Epidermal melanocyte (primary cell): ENCODE results near the gene ASPHD2.
"Not testable (repeated sequence)": the region's sequence is repeated elsewhere in the genome, so short reads cannot be mapped to it uniquely, and the experiment has no call there.

Experiments
- DNase-seq: peaks from one replicate; pipeline ENCODE4 v3.0.0; 2011; ENCODE audit warnings: low spot score; ENCODE audit not compliant: insufficient read length

ASPHD2 gene

DNA sequence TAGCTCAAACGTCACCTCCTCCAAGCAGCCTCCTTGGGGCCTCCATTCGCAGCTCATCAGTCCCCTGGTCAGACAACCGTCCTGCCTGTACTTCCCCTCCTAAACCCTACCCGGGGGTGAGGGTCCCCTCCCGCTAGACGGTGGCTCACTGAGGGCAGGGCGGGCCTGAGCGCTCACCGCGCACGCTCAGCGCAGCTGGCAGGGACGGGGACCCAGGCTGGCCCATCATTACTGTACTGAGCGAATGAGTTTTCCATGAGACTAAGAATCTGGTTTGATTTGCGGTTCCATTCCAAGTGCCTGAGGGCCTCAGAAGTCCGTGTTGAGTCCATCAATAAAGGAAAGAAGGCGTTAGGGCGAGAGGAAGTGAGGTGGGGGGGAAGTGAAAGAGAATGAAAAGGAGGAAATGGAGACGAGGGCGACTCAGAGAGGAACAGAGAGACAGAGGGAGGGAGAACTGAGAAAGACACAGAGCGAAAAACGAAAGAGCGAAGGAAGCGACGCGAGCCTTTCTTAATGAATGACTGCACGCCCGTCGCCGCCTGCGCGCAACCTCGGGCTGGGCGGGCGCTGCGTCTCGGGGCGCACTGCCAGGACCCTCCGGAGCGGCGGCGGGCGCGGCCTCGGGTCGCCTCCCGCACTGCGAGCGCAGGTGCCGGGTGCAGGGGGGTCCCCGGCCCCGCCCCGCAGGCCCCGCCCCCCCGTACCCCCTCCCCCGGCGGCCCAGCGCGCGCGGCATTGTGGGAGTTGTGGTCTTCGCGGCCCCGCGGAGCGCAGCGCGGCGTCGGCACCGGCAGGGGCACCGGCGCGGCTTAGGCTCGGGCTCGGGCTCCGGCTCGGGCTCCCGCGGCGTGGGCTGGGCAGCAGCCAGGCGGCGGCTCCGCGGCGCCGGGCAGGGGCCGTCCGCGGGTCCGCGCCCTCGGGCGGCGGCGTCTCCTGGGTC is at the start of gene ASPHD2:
Gene ASPHD2, plus strand, starts transcription at position 746 of the 943 bp plus-strand sequence. CDS start 4,356 bp downstream, outside the sequence.
- DNase-seq = peak; percentile 72

- DNase-seq = no peak
Measured at GRCh38 chr22:26380072-26380830, 48.8 kb upstream of the ASPHD2 start.

DNA sequence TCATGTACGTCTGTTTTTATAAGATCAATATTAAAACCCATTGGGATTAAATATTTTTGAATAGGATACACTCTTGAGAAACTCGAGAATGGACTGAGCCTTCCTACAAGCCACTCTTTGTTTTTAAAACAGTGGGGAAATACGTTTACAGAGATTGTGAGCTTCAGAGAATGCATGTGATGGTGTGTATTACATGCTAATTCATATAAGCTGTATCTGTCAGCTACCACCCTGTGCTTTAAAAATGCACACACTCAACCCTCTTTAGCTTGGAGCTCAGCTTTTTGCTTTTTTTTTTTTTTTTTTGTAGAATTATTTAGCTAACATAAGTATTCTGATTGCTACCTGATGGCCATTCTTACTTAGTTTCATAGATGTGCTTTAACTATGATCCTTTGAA is 46.3 kb upstream of the ASPHD2 start:
- DNase-seq = no peak

GRCh38 chr22:26383968-26384556 is 45.0 kb upstream of the ASPHD2 start:
- DNase-seq = no peak

DNA sequence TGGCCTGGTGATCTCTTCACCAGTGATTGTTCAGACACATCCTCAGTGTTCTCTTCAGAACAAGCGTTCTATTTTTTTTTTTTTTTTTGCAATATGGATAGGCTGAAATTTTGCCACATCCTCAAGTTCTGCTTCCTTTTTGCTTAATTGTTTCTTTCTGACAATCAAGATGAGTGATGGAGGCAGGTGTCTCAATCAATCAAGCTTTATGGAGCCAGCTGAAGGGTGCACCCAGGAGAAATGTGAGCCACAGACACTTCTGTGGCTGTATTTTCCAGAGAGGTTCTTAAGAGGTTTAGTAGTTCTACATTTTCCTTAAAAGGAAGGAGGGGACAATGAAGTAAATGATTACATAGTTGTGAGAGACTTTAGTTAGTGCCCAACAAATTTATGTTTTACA is 43.9 kb upstream of the ASPHD2 start:
- DNase-seq = no peak

GRCh38 chr22:26389125-26389524 is 39.9 kb upstream of the ASPHD2 start:
- DNase-seq = no peak

GRCh38 chr22:26391091-26391490 is 38.0 kb upstream of the ASPHD2 start:
- no peak for DNase-seq

DNA sequence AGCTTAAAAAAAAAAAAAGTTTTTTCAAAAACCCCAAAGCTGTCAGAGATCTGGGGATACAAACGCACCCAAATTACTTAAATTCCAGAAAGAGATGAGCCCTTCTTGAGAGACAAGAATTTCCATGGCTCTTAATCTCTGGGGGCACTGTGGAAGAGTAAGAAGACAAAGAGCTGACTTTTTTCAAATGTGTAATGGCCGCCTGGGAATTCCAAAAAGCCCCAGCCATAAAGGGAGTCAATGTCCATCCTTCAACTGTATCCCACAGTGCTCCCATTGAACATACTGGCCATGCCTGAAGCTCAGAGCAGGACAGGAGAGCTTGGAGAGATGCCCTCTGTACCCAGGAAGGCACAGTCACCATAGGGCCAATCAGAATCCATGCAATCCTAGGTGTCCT is 37.4 kb upstream of the ASPHD2 start:
- DNase-seq = no peak

- no peak for DNase-seq
Measured at GRCh38 chr22:26393929-26394328, 35.1 kb upstream of the ASPHD2 start.

DNA sequence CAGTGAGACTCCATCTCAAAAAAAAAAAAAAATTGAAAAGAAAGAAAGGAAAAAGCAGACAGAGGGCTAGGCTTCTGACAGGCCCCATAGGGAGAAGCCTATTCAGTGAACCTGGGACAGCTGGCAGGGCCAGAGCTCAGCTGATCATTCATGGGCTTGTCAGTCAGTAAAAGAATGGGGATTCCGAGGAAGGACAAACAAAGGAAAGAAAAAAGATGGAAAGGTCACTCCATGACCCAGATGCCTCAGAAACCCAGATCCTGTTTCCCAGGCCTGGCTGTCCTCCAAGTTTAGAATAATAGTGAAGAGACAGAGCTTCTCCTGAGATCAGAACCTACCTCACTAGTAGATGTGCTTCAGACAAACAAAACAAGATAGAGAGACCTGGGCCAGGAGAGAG is 34.3 kb upstream of the ASPHD2 start:
- DNase-seq = no peak

GRCh38 chr22:26395926-26396325 is 33.1 kb upstream of the ASPHD2 start:
- no peak for DNase-seq

DNA sequence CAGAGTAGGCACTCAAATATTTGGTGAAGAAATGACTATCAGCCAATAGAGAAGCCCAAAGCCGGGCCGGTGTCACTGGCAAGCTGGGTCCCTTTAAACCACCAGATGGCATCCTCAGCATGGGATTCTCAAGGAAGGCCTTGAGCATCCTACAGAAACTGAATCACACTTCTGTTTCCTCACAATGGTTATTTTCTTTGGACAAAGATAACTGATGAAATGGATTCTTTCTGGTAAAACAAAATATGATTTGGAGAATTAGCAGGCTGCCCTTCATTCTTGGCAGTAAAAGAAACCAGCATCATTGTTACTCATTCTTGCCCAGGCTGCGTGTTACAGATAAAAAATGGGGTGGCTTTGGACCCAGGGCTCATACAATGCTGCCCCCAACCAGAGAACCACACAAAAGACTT is 30.3 kb upstream of the ASPHD2 start:
- peak; percentile 87 for DNase-seq

DNA sequence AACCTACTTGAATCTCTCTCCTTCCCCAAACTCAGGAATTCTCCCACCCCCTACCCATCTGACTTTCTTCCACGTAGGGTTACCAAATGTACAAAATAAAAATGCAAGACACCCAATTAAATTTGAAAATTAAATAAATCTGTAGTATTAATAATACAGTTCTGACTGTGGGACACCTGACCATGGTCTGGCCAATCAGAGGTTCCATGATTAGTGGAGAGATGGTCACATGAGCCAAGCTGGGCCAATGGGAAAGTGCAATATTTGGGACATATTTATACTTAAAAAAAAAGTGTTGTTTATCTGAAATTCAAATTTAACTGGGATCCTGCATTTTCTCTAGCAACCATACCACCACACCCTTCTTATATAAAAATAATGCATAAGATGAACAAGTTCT is 29.8 kb upstream of the ASPHD2 start:
- DNase-seq = no peak

DNA sequence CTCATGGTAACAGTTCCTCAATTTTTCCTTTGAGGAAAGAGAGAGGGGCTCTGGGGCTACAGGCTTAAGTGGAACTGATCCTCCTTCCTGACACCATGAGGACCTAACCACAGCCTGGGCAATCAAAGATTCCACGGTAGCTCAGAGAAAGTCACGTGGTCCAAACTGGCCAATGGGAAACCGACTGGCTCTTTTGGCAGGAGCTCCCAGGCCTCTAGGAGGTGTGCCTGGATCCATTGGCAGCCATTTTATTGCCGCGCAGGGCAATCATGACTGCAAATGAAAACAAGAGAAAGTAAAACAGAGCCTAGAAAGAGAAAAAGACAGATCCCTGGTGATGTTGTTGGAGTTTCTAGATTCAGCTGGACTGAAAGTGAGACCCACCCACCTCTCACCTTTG is 27.3 kb upstream of the ASPHD2 start:
- DNase-seq = no peak

GRCh38 chr22:26404851-26405421 is 24.1 kb upstream of the ASPHD2 start:
- DNase-seq = no peak

DNA sequence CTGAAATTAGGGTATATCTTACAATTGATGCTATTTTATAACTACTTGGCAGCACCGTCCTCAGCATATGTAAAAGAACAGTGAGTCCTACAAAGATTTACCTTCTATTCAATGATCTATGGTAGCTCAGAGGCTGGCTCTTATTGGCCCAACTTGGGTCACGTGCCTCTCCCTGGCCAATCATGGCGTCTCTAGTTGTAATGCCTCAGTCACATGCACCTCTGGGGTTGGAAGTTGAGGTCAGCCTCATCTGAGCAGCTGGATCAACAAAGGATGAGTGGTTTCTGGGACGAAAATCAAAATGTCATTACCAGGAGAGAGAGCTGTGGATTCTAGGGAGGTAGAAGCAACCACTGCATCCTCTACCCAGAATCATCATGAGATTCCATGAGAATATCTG is 22.9 kb upstream of the ASPHD2 start:
- DNase-seq = no peak

GRCh38 chr22:26408562-26409220 is 20.4 kb upstream of the ASPHD2 start:
- not testable (repeated sequence) for DNase-seq

- DNase-seq = no peak
Measured at GRCh38 chr22:26409719-26410335, 19.2 kb upstream of the ASPHD2 start.

DNA sequence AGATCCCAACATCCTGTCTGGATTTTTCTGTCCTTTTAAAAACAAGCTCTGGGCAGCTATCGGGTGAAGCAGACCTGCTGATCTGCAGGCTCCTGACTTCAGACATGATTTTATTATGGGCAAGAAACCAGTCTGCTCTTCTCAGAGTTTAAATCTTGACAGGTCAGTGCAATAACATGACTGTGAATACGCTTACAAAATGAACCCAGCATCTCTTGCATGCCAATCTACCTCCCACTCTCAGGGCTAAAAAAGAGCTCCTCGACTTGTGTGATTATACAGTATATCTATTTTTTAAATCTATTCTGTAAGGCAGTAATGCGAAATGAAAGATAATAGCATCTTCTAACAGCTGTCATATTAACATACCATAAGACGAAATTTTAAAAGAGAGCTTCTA is 18.7 kb upstream of the ASPHD2 start:
- no peak for DNase-seq

DNA sequence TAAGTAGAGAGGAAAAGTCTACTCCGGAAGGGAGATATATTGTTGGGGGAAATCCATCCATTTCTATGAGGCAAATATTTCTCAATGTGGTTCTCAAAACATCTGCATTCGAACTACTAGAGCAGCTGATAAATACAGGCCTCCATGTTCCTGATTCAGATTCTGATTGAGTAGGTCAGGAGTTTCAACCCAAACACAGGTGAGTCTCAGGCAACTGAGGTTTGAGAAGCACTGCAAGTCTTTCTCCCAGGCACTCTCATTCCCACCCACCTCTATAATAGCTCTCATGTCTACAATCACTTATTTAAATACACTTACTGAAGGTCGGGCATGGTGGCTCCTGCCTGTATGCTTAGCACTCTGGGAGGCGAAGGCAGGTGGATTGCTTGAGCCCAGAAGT is 14.7 kb upstream of the ASPHD2 start:
- no peak for DNase-seq

DNA sequence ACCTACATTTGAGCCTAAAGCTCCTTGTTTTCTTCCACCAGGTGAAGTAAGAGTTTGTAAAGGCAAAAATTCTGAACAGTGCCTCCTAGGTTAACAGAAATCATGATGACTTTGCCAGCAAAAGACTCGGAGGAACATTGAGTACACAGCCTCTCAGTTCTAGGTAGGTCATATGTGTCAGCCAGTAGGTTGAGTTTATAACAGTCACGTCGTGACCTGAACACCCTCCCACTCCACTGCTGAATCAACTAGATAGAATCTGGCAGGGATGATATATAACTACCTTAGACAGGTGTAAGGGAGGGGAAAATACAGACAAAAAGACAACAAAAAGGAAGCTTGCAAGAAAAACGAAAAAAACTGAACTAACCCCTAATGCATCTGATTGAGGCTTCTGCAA is 12.8 kb upstream of the ASPHD2 start:
- DNase-seq = no peak
